GM18867 (cell line): ENCODE data around the gene SNAPC4.

Source experiments
- ATAC-seq: cut with Tn5 transposase; IDR thresholded peaks from one replicate; pipeline ENCODE4 v1.9.1; 2021; ENCODE audit warnings: mild to moderate bottlenecking, moderate library complexity; ENCODE audit not compliant: unreplicated experiment

SNAPC4 gene

DNA sequence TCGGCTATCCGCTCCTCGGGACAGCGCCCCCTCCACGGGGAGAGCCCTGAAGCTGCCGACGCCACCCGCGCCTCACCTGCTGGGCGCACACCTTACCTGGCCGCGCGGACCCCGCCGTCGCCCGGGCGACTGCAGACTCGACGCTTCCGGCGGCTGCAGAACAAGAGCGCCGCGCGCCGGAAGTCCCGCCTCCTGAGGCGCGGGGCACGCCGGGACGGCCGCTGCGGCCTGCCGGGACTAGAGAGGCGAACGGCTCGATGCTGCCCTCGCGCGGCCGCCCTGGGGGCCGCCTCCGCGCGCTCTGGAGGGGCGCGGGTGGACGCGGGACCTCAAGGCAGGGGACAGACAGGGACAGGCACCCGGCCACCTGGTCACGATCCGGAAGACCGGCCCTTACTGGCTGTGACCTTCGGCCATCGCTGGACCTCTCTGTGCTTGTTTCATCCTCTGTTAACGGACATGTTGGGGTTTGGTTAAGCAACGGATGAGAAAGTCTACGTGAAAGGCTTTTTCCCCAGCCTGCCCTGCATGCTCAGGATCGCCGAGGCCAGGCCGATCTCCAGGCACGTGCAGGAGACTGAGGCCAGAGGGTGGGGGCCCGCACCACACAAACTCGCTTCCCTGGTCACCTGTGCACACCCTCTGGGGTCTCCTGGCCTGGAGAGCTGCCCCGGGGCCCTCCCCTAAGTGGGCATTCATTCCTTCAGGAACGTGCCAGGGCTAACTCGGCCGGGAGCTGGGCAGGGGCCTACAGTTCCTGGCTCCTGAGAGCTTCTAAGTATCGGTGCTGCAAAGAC is at the start of gene SNAPC4:
Gene SNAPC4 (minus strand): TSS at position 133 of the 797 bp plus-strand sequence. CDS start 1,742 bp downstream, outside the sequence.
- peak; percentile 73 for ATAC-seq

DNA sequence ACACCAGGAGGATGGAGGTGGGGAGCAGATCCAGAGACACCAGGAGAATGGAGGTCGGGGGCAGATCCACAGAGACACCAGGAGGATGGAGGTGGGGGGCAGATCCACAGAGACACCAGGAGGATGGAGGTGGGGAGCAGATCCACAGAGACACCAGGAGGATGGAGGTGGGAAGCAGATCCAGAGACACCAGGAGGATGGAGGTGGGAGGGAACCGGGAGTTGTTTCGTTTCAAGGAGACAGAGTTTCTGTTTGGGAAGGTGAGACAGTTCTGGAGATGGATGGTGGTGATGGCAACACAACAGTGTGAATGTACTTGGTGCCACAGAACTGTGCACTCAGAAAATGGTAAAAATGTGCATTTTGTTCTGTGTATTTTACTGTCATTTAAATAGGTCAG is 48.7 kb upstream of the SNAPC4 start:
- ATAC-seq = no peak

DNA sequence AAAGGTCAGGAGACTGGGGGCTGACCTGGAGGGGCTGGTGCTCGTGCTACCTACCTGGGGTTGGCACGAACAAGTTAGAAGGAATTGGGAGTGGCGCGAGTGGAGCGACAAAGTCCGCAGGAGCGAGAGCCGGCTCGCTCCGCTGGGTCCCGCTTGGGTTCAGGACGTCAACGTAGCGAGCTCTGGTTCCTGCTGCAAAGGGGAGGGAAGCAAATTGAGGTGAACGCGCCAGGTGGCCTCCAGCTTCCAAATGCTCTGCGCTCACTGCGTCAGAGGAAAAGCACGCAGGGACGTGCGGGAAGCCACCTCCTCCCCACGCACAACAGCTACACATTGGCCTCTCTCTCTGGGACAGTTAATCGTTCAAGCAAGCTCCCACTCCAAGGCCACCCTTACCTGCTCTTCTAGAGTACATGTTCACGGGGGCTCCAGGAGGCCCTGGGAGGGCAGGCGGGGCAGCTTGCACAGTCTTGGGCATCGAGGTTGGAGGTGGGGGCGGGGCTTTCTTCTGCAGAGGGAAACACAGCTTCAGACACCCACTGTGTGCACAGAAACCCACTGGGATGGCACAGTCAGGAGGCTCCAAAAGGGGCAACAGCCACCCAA is 47.3 kb upstream of the SNAPC4 start:
- ATAC-seq = no peak

- no peak for ATAC-seq
Observed at GRCh38 chr9:136445799-136446198, 45.8 kb upstream of the SNAPC4 start.

- ATAC-seq = no peak
Observed at GRCh38 chr9:136444102-136444501, 44.1 kb upstream of the SNAPC4 start.

GRCh38 chr9:136443687-136444086 is 43.7 kb upstream of the SNAPC4 start:
- ATAC-seq = no peak

DNA sequence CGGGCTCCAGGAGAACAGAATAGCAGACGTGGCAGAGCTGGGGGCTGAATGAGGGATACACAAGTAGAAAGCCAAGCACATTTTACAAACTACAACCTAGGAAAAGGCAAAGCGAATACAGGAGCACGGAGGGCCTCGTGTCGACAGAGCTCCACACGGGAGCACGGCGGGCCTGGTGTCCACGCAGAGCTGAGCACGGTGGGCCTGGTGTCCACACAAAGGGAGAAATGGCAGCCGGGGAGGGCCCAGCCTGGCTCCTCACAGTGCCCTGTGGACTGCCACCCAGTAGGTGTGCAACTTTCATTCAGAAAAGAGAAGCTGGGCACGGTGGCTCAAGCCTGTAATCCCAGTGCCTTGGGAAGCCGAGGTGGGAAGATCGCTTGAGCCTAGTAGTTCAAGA is 43.1 kb upstream of the SNAPC4 start:
- no peak for ATAC-seq

DNA sequence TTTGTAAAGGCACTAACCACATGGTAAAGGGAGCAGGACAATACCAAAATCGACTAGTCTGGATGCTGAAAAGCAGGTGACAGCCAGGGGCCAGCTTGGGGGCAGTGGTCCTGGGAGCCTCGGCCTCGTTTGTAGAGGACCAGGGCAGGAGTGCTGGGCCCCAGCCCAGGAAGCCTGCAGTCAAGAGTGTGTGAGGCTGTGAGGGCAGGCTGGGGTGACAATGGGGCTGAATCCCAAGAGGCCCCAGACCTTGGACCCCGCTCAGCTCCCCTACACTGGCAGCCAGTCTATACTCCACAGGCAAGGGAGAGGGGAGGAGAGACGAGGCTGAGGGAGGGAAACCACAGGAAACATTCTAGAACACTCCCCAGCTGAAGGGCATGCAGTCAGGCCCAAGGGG is 42.3 kb upstream of the SNAPC4 start:
- ATAC-seq = no peak

GRCh38 chr9:136441681-136442245 is 41.8 kb upstream of the SNAPC4 start:
- no peak for ATAC-seq

- no peak for ATAC-seq
Observed at GRCh38 chr9:136441191-136441680, 41.3 kb upstream of the SNAPC4 start.

GRCh38 chr9:136439481-136440408 is 39.8 kb upstream of the SNAPC4 start, which contains the start of gene INPP5E:
Gene INPP5E (minus strand): TSS chr9:136439845. CDS start chr9:136439419, 426 bp downstream.
- peak; percentile 69 for ATAC-seq

GRCh38 chr9:136438548-136439480 is 38.8 kb upstream of the SNAPC4 start:
- ATAC-seq = peak; percentile 42

GRCh38 chr9:136437839-136438547 is 38.0 kb upstream of the SNAPC4 start:
- ATAC-seq = no peak

DNA sequence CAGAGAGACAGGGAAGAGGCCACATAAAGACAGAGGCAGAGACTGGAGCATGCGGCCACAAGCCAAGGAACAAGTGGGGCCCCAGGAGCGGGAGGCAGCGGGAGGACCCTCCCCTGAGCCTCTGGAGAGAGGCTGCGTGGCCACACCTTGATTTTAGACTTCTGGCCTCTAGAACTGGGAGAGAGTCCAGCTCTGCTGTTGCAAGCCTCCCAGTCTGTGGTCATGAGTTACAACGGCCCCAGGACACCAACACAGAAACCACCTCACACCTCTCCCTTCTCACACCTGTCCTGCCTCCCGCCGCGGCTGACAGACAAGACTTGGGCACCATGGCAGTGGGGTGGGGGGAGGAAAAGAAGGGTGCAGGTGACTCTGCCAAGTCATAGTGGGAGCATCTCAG is 37.5 kb upstream of the SNAPC4 start:
- no peak for ATAC-seq

GRCh38 chr9:136436055-136436634 is 36.2 kb upstream of the SNAPC4 start:
- ATAC-seq = no peak

DNA sequence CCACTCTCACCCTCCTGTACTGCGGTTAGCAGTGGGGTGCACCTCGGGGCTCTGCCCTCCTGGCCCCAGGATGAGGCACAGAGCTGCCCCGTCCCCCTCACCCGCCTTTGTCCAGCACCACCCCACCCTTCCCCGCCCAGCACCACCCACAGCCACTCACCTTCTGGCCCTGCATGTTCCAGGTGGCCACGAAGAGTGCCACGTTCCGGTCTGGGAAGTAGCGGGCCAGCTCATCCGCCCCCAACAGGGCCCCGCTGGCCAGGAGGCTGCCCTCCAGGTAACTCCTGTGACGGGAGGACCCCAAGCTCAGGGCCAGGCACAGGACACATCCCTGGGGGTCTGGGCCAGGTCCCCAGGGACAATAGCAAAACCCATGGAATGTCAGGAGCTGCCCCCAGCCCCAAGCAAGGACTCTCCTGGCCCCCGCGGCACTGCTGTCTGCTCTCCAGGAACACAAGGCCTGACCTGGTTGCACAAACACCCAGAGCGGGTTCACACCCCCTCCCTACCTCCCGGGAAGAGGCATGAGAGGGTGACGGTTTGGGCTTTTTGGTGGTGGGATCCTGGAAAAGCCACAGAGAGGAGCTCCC is 34.7 kb upstream of the SNAPC4 start:
- ATAC-seq = no peak

DNA sequence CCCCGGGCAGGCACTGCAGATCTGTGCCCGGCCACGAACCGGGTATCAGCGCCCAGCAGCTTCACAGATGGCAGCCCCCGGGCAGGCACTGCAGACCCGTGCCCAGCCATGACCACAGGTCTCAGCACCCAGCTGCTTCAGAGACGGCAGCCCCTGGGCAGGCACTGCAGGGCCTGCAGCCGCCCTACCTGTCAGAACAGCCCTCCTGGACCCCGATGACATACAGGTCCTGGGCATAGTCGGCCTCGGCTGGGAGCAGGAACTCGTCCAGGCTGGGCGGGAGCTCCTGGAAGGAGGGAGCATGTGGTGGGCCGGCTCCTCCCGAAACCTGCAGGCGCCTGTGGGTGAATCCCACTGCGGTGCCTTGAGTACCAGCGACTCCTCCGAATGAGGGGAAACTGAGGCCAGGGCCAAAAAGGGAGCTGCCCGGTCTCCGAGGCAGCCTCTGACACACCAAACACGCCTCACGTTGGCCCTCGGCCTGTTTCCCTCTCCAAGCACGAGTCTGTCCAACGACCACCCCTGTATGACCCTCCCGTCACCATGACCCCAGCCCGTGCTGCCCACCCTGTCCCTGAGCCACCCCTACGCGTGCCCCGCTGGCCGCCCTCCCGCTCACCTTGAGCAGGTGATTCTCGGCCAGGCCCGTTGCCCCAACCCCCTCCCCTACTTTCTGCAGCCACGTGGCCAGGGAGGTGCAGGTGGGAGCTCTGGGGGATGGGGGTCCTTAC is 34.0 kb upstream of the SNAPC4 start:
- ATAC-seq = no peak
